Neural cell (in vitro differentiated cells): Measurements from ENCODE around the gene FAM47C. TPM values are rescaled to one million over a fixed set of nuclear protein-coding genes. Genes with fewer than 3 reads are reported as not detected.
"Not testable (repeated sequence)": the region's sequence is repeated elsewhere in the genome, so short reads cannot be mapped to it uniquely, and the experiment has no call there.

ENCODE experiments used
- H2AFZ ChIP-seq: fragments of 200-600, 300-800 bp; sonication (generic), shearing (Covaris generic); 2 replicates; pipeline ENCODE4 v1.6.0; 2014; ENCODE audit warnings: low read depth, mild to moderate bottlenecking, antibody characterized with exemption, low read length, moderate library complexity
- H3F3A ChIP-seq: fragments of 200-600 bp; shearing (Covaris generic); 2 replicates; pipeline ENCODE4 v1.6.1; 2016; ENCODE audit warnings: mild to moderate bottlenecking, moderate library complexity, mixed read lengths, antibody characterized with exemption, low read length; ENCODE audit not compliant: insufficient read depth, poor library complexity, severe bottlenecking
- H3K27ac ChIP-seq: fragments of 200-600, 300-800 bp; sonication (generic), shearing (Covaris generic); 2 replicates; pipeline ENCODE4 v1.5.1; 2014; ENCODE audit warnings: mild to moderate bottlenecking, low read length, moderate library complexity
- H3K27me3 ChIP-seq: fragments of 300-800, 200-600 bp; sonication (generic), shearing (Covaris generic); 2 replicates; pipeline ENCODE4 v1.6.0; 2014; ENCODE audit warnings: mild to moderate bottlenecking, low read depth, low read length, moderate library complexity; ENCODE audit not compliant: insufficient read depth
- H3K36me3 ChIP-seq: fragments of 300-800, 200-600 bp; sonication (generic), shearing (Covaris generic); 2 replicates; pipeline ENCODE4 v1.5.1; 2014; ENCODE audit warnings: mild to moderate bottlenecking, antibody characterized with exemption, low read length, moderate library complexity; ENCODE audit not compliant: insufficient read depth
- H3K4me2 ChIP-seq: fragments of 300-800, 200-600 bp; sonication (generic), shearing (Covaris generic); 2 replicates; pipeline ENCODE4 v1.6.0; 2014; ENCODE audit warnings: mild to moderate bottlenecking, low read length
- H3K4me3 ChIP-seq: fragments of 300-800, 200-600 bp; sonication (generic), shearing (Covaris generic); 2 replicates; pipeline ENCODE4 v1.5.1; 2014; ENCODE audit warnings: mild to moderate bottlenecking, low read length, moderate library complexity
- H3K79me2 ChIP-seq: fragments of 200-600 bp; shearing (Covaris generic); replicated peaks from 2 replicates; pipeline ENCODE4 v1.6.0; 2014; ENCODE audit warnings: mild to moderate bottlenecking, low read length, moderate library complexity; ENCODE audit not compliant: insufficient read depth
- H3K9ac ChIP-seq: fragments of 300-800, 200-600 bp; sonication (generic), shearing (Covaris generic); 2 replicates; pipeline ENCODE4 v1.6.1; 2016; ENCODE audit warnings: mild to moderate bottlenecking, low read length, mixed read lengths
- H3K9me2 ChIP-seq: fragments of 200-600 bp; shearing (Covaris generic); 2 replicates; pipeline ENCODE4 v1.6.1; 2016; ENCODE audit warnings: mild to moderate bottlenecking, low read length, mixed read lengths; ENCODE audit not compliant: insufficient read depth
- H3K9me3 ChIP-seq: fragments of 200-600, 300-800 bp; sonication (generic), shearing (Covaris generic); 2 replicates; pipeline ENCODE4 v1.6.1; 2016; ENCODE audit warnings: mild to moderate bottlenecking, mixed run types, low read length, moderate library complexity, mixed read lengths
- H4K20me1 ChIP-seq: fragments of 200-600 bp; shearing (Covaris generic); 2 replicates; pipeline ENCODE4 v1.6.1; 2016; ENCODE audit warnings: mild to moderate bottlenecking, mixed run types; ENCODE audit not compliant: insufficient read depth
- EP300 ChIP-seq: fragments of 450-650 bp; conservative IDR thresholded peaks from 2 replicates; pipeline ENCODE4 v1.6.1; 2014; ENCODE audit warnings: antibody characterized with exemption, mild to moderate bottlenecking, moderate library complexity; ENCODE audit not compliant: poor library complexity, severe bottlenecking
- EZH2 ChIP-seq: fragments of 200-600, 300-800 bp; shearing (Covaris generic), sonication (generic); IDR thresholded peaks from 2 replicates; pipeline ENCODE4 v1.6.1; 2014; ENCODE audit warnings: antibody characterized with exemption, low read length, borderline replicate concordance, mild to moderate bottlenecking; ENCODE audit not compliant: insufficient read depth, poor library complexity, severe bottlenecking
- MXI1 ChIP-seq: fragments of 450-650 bp; conservative IDR thresholded peaks from 2 replicates; pipeline ENCODE4 v1.6.1; 2014; ENCODE audit warnings: antibody characterized with exemption, mild to moderate bottlenecking; ENCODE audit not compliant: poor library complexity, severe bottlenecking
- POLR2AphosphoS5 ChIP-seq: IDR thresholded peaks from 2 replicates; pipeline ENCODE4 v1.6.1; 2012
- RAD21 ChIP-seq: fragments of 450-650 bp; conservative IDR thresholded peaks from 2 replicates; pipeline ENCODE4 v1.6.1; 2014; ENCODE audit warnings: antibody characterized with exemption, mild to moderate bottlenecking, moderate library complexity
- SMC3 ChIP-seq: fragments of 450-650 bp; conservative IDR thresholded peaks from 2 replicates; pipeline ENCODE4 v1.6.1; 2014; ENCODE audit warnings: antibody characterized with exemption, mild to moderate bottlenecking, moderate library complexity; ENCODE audit not compliant: poor library complexity
- TAF1 ChIP-seq: IDR thresholded peaks from 2 replicates; pipeline ENCODE4 v1.6.1; 2012; ENCODE audit warnings: low read depth
- polyA minus RNA-seq: library from RNA; depleted of rRNA, polyadenylated mRNA; stranded (reverse); fragments of >200 nt; gene quantifications from 2 replicates; pipeline ENCODE4 v1.2.3, GENCODE V29; 2014
- polyA plus RNA-seq: library from polyadenylated mRNA; depleted of rRNA; stranded (reverse); fragments of >200 nt; gene quantifications from 2 replicates; pipeline ENCODE4 v1.2.3, GENCODE V29; 2014
- TF ChIP-seq, protein P1 (sequence below): fragments of 450-650 bp; IDR thresholded peaks from 2 replicates; pipeline ENCODE4 v1.5.1; 2014; ENCODE audit warnings: antibody characterized with exemption, mild to moderate bottlenecking, moderate library complexity; ENCODE audit not compliant: poor library complexity, severe bottlenecking
- TF ChIP-seq, protein P2 (sequence below): IDR thresholded peaks from 2 replicates; pipeline ENCODE4 v1.6.1; 2012; ENCODE audit warnings: borderline replicate concordance

Gene FAM47C
- polyA plus RNA-seq: not detected in 2 replicates
- polyA minus RNA-seq: not detected in 2 replicates

DNA sequence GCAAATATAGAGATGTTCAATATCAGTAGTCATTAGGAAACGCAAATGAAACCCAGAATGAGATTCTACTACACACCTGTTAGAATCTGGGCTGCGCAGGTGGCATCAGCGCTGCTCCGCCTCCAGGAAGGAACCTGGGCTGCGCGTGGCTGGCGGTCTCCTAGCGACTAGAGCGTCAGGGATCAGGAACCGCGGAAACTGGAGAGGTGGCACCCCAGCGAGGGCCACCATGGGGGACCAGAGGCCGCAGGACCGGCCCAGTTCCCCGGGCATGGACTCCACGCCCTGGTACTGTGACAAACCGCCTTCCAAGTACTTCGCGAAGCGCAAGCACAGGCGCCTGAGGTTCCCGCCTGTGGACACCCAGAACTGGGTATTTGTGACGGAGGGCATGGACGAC is at the start of gene FAM47C:
Gene FAM47C (plus strand): TSS at position 185 of the 400 bp plus-strand sequence. CDS start 45 bp downstream, at position 230.
- not testable (repeated sequence) for H3K27ac ChIP-seq, H3K9ac ChIP-seq, H3K79me2 ChIP-seq, H3K4me2 ChIP-seq, H2AFZ ChIP-seq, H3K4me3 ChIP-seq, H3K9me3 ChIP-seq, H3K9me2 ChIP-seq, H3F3A ChIP-seq, H3K36me3 ChIP-seq, H4K20me1 ChIP-seq, H3K27me3 ChIP-seq

DNA sequence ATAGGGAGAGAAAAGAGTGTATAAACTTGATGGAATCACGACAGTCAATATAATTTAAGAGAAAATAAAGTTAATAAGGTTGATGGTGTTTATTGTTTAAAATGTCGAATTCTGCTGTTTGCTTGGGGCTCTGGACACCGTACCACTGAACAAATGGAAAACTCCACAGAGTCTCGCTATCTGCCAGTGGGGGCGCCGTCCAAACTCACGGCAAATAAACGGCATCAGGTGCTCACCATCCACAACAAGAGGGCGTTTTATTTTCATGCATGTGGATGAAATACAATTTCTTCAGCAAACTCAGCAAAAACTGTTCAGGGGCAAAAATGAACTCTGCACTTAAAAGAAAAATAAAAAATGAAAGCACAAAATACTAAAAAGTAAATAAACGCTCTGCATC is 46.6 kb upstream of the FAM47C start:
- Histone ChIP-seq H3K4me2 (no peak overlapping the region), H3K27ac (no peak overlapping the region), H4K20me1 (no peaks in the 10 kb centered on the region), H3K36me3 (no peaks in the 10 kb centered on the region), H3K79me2 (no peaks in the 10 kb centered on the region), H3K27me3 (peaks cover 14% of the 10 kb centered on the region), H3K9ac (no peak overlapping the region), H3K9me2 (no peaks in the 10 kb centered on the region), H3K4me3 (no peak overlapping the region), H3F3A (no peaks in the 10 kb centered on the region), H2AFZ (no peak overlapping the region), H3K9me3 (no peaks in the 10 kb centered on the region)
- no peak for TF ChIP-seq POLR2AphosphoS5
- TF ChIP-seq, protein P1, sequence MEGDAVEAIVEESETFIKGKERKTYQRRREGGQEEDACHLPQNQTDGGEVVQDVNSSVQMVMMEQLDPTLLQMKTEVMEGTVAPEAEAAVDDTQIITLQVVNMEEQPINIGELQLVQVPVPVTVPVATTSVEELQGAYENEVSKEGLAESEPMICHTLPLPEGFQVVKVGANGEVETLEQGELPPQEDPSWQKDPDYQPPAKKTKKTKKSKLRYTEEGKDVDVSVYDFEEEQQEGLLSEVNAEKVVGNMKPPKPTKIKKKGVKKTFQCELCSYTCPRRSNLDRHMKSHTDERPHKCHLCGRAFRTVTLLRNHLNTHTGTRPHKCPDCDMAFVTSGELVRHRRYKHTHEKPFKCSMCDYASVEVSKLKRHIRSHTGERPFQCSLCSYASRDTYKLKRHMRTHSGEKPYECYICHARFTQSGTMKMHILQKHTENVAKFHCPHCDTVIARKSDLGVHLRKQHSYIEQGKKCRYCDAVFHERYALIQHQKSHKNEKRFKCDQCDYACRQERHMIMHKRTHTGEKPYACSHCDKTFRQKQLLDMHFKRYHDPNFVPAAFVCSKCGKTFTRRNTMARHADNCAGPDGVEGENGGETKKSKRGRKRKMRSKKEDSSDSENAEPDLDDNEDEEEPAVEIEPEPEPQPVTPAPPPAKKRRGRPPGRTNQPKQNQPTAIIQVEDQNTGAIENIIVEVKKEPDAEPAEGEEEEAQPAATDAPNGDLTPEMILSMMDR: no peak
- no peak for TF ChIP-seq MXI1
- no peak for TF ChIP-seq EZH2
- TF ChIP-seq TAF1: no peak
- no peak for TF ChIP-seq EP300
- no peak for TF ChIP-seq RAD21
- TF ChIP-seq, protein P2, sequence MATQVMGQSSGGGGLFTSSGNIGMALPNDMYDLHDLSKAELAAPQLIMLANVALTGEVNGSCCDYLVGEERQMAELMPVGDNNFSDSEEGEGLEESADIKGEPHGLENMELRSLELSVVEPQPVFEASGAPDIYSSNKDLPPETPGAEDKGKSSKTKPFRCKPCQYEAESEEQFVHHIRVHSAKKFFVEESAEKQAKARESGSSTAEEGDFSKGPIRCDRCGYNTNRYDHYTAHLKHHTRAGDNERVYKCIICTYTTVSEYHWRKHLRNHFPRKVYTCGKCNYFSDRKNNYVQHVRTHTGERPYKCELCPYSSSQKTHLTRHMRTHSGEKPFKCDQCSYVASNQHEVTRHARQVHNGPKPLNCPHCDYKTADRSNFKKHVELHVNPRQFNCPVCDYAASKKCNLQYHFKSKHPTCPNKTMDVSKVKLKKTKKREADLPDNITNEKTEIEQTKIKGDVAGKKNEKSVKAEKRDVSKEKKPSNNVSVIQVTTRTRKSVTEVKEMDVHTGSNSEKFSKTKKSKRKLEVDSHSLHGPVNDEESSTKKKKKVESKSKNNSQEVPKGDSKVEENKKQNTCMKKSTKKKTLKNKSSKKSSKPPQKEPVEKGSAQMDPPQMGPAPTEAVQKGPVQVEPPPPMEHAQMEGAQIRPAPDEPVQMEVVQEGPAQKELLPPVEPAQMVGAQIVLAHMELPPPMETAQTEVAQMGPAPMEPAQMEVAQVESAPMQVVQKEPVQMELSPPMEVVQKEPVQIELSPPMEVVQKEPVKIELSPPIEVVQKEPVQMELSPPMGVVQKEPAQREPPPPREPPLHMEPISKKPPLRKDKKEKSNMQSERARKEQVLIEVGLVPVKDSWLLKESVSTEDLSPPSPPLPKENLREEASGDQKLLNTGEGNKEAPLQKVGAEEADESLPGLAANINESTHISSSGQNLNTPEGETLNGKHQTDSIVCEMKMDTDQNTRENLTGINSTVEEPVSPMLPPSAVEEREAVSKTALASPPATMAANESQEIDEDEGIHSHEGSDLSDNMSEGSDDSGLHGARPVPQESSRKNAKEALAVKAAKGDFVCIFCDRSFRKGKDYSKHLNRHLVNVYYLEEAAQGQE: no peak
- TF ChIP-seq SMC3: no peak

DNA sequence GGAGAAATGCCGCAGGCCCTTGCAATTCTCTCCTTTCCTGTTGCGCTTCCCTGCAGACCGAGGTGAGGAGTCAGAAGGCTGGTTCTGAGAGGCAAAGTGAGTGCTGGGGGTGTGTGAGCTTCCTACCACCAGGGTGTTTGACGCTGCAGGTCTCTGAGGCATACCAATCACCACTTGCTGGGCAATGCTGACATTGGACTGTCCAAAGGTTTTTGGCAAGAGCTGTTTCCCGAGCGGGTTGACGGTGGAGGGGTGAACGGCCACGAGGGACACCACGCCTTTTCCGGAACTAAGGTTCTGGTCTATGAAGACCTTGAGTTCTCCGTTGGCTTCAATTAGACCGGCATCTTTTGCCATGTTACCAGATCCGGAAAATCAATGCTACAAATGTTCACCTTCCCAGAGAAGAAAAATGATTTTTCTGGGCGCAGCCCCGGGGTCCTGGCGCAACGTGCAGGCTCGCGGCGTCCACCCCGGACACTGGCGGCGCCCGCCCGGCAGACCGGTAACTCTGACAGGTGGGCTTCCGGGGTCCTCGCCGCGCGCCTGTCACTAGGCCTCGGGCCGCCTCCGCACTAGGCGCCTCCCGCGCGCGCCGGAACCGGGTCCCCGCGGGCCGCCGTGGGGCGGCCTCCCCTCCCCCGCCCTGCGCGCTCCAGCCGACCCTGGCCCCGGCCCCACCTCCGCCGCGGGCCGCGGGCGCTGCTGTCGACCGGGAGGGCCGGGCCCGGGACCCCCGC is 44.9 kb upstream of the FAM47C start:
- H3K4me2 ChIP-seq: no peak overlapping the region
- no peak overlapping the region for H3K27ac ChIP-seq
- no peak for TF ChIP-seq POLR2AphosphoS5
- TF ChIP-seq, protein P1: no peak
- TF ChIP-seq SMC3: no peak
- TF ChIP-seq, protein P2: no peak
- TF ChIP-seq MXI1: no peak
- TF ChIP-seq EP300: no peak
- TF ChIP-seq EZH2: no peak
- no peak for TF ChIP-seq TAF1
- TF ChIP-seq RAD21: no peak
- peak overlapping the region; percentile 43 for H3K4me3 ChIP-seq
- no peak overlapping the region for H3K9ac ChIP-seq
- no peaks in the 10 kb centered on the region for H3K79me2 ChIP-seq
- no peak overlapping the region for H2AFZ ChIP-seq
- H3F3A ChIP-seq: no peaks in the 10 kb centered on the region
- H3K27me3 ChIP-seq: peaks cover 2% of the 10 kb centered on the region
- H3K9me2 ChIP-seq: no peaks in the 10 kb centered on the region
- no peaks in the 10 kb centered on the region for H3K36me3 ChIP-seq
- H3K9me3 ChIP-seq: no peaks in the 10 kb centered on the region
- H4K20me1 ChIP-seq: no peaks in the 10 kb centered on the region
